Heart left ventricle (tissue), 16 donors: ENCODE data around the gene BOK. TPM values are rescaled to one million over a fixed set of nuclear protein-coding genes. Genes with fewer than 3 reads are reported as not detected.
"Not testable (repeated sequence)": the region's sequence is repeated elsewhere in the genome, so short reads cannot be mapped to it uniquely, and the experiment has no call there.

Source experiments
- ATAC-seq, 4 donors: fragments of 200-7000 bp; cut with Tn5 transposase; one replicate each; pipeline ENCODE4 v1.9.1; 2020 to 2022; ENCODE audit warnings: moderate library complexity in 4 of 4, mild to moderate bottlenecking in 3 of 4, moderate number of reproducible peaks in 1 of 4
- DNase-seq, 5 donors: peaks; one replicate each; pipeline ENCODE4 v3.0.0-alpha.2; 2020
- H3K27ac ChIP-seq, 12 donors: fragments of 200-600 bp; sonication (generic) in 4 of 12; one replicate each; pipeline versions ENCODE4 v1.5.0 to v1.8.0; 2016 to 2022; ENCODE audit warnings: mild to moderate bottlenecking in 2 of 12
- H3K27me3 ChIP-seq, 9 donors: fragments of 200-600 bp; sonication (generic) in 2 of 9; one replicate each; pipeline versions ENCODE4 v1.5.1 to v1.8.0; 2016 to 2022; ENCODE audit warnings: mild to moderate bottlenecking in 3 of 9
- H3K36me3 ChIP-seq, 9 donors: fragments of 200-600 bp; sonication (generic) in 2 of 9; one replicate each; pipeline versions ENCODE4 v1.5.0 to v1.8.0; 2018 to 2022; ENCODE audit warnings: mild to moderate bottlenecking in 2 of 9
- H3K4me1 ChIP-seq, 12 donors: fragments of 200-600 bp; sonication (generic) in 4 of 12; one replicate each; pipeline versions ENCODE4 v1.5.0 to v1.8.0; 2016 to 2022; ENCODE audit warnings: mild to moderate bottlenecking in 3 of 12
- H3K4me3 ChIP-seq, 12 donors: fragments of 200-600 bp; sonication (generic) in 4 of 12; one replicate each; pipeline versions ENCODE4 v1.5.0 to v1.8.0; 2017 to 2022; ENCODE audit warnings: mild to moderate bottlenecking in 9 of 12, moderate library complexity in 4 of 12
- H3K9me3 ChIP-seq, 12 donors: fragments of 200-600 bp; sonication (generic) in 4 of 12; one replicate each; pipeline versions ENCODE4 v1.5.0 to v1.8.0; 2016 to 2022; ENCODE audit warnings: mild to moderate bottlenecking in 1 of 12
- POLR2A ChIP-seq, 2 donors: fragments of 450-650 bp; IDR thresholded peaks; one replicate each; pipeline ENCODE4 v1.6.1; 2017; ENCODE audit warnings: antibody characterized with exemption in 2 of 2, mild to moderate bottlenecking in 2 of 2, moderate library complexity in 2 of 2
- WGBS, 4 donors: extraction: QIAGEN DNeasy Blood & Tissue Kit in 2 of 4; methylation state at CpG; one replicate each; pipeline versions ENCODE4 v1.1.5 to v1.1.7; 2013 to 2018; 5-methylcytosine and 5-hydroxymethylcytosine counted together
- intact Hi-C, 10 donors: fragments of 100-400 bp; cut with DNase I; formaldehyde crosslinking; loops; one replicate each; pipeline versions ENCODE4 v1.11.1 to v1.14.2; 2022
- polyA plus RNA-seq, 2 donors: library from polyadenylated mRNA; stranded (reverse); fragments of 200-250 nt; gene quantifications; one replicate each; pipeline ENCODE4 v1.2.3, GENCODE V29; 2013
- total RNA-seq, 9 donors: library from RNA; depleted of rRNA in 2 of 9; stranded (reverse); fragments of >200 nt in 2 of 9; fragmentation: NEBNext Ultra II Directional in 3 of 9; extraction: Animal tissue kit (Norgen Biotek cat#: 25700) in 3 of 9; gene quantifications; one replicate each; pipeline versions ENCODE4 v1.1.0 to v1.2.4, GENCODE V29; 2016 to 2023
- TF ChIP-seq, protein P1 (sequence below), 12 donors: fragments of 200-600 bp; sonication (generic) in 4 of 12; IDR thresholded peaks; one replicate each; pipeline versions ENCODE4 v1.5.0 to v1.8.0; 2018 to 2022; ENCODE audit warnings: antibody characterized with exemption in 12 of 12, mild to moderate bottlenecking in 5 of 12
- donor health status: ischemic (EF 13 %, LVEDD 7.1; RV severe dilation, severe dysfunction).
- donor health status: healthy with polysubstance abuse.
- donor health status: DM: no; HTN: yes; CAD: no.
- donor health status: DM: no; HTN: no; CAD: no.
- donor health status: ischemic (EF 25% LVEDD 6.9; RV normal size, moderate dysfunction).
- donor health status: ischemic (EF 25% LVEDD 5.7; RV mildly dilated, moderate dysfunction).
- donor health status: healthy.
- donor health status: DM: yes; HTN: yes; CAD: no.
- donor health status: ischemic (EF 35%, LVEDD 5.7; RV mildly dilated, moderate dysfunction).
- donor health status: nonischemic (EF 11% LVEDD 7.7; RV severe dilation, severe dysfunction).
- donor health status: DM: yes; HTN: yes; CAD: no.
- donor health status: PGD.
- donor health status: ischemic (EF 29% LVEDD 5.4; RV normal size, mild dysfunction).
- donor health status: nonischemic (EF 23%, LVEDD 6.1; RV moderate dilation, normal function).

BOK gene
- total and polyA plus RNA-seq, 11 donors, result 1.4 to 22.3 (median 8.4) TPM

DNA sequence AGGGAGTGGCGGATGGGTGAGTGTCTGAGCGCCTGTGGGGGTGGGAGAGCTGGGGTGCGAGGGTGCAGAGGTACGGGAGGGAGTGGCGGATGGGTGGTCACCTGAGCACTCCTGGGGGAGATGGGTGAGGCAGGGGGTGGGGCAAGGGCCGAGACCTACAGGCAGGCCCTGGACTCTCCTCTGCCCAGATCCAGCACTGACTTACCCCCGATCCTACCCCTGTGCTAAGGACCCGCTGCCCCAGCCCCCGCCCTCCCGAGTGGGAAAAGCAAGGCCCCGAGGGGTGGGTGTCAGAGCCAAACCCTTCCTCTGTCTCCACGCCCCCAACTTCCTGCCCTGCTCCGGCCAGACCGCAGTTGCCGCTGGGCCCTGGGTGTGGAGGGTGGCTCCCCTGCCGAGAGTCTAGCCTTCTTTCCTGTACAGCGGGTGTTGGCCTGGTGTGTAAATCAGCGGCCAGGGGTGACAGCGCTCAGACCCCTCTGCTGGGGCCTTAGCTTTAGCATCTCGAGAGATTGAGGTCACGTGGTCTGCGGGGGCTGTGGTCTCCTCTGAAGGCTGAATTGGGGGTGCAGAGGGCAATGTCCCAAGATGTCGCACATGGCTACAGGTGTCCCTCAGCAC lies 12.5 kb downstream of the BOK start:
- Histone ChIP-seq H3K4me3 (no peak overlapping the region), H3K9me3 (no peaks in the 10 kb centered on the region), H3K27ac (no peak overlapping the region), H3K4me1 (peaks cover 0 to 10% (median 0%) of the 10 kb centered on the region in 12 donors), H3K36me3 (peaks cover 0 to 16% (median 4%) of the 10 kb centered on the region in 9 donors), H3K27me3 (no peaks in the 10 kb centered on the region)
- TF ChIP-seq POLR2A (IDR thresholded peaks at IDR 0.05), result no peak
- TF ChIP-seq, protein P1, sequence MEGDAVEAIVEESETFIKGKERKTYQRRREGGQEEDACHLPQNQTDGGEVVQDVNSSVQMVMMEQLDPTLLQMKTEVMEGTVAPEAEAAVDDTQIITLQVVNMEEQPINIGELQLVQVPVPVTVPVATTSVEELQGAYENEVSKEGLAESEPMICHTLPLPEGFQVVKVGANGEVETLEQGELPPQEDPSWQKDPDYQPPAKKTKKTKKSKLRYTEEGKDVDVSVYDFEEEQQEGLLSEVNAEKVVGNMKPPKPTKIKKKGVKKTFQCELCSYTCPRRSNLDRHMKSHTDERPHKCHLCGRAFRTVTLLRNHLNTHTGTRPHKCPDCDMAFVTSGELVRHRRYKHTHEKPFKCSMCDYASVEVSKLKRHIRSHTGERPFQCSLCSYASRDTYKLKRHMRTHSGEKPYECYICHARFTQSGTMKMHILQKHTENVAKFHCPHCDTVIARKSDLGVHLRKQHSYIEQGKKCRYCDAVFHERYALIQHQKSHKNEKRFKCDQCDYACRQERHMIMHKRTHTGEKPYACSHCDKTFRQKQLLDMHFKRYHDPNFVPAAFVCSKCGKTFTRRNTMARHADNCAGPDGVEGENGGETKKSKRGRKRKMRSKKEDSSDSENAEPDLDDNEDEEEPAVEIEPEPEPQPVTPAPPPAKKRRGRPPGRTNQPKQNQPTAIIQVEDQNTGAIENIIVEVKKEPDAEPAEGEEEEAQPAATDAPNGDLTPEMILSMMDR (IDR thresholded peaks at IDR 0.05), result no peak
- ATAC-seq, result peak in 3 of 4 donors; percentile 34 to 85 (median 67)
- DNase-seq, result peak in 1 of 5 donors; percentile 68
- intact Hi-C loops, result no loop called here
- WGBS, 4 donors, result 71 to 85% (median 78%) methylated on average over 6 to 23 of the region's 23 CpGs

DNA sequence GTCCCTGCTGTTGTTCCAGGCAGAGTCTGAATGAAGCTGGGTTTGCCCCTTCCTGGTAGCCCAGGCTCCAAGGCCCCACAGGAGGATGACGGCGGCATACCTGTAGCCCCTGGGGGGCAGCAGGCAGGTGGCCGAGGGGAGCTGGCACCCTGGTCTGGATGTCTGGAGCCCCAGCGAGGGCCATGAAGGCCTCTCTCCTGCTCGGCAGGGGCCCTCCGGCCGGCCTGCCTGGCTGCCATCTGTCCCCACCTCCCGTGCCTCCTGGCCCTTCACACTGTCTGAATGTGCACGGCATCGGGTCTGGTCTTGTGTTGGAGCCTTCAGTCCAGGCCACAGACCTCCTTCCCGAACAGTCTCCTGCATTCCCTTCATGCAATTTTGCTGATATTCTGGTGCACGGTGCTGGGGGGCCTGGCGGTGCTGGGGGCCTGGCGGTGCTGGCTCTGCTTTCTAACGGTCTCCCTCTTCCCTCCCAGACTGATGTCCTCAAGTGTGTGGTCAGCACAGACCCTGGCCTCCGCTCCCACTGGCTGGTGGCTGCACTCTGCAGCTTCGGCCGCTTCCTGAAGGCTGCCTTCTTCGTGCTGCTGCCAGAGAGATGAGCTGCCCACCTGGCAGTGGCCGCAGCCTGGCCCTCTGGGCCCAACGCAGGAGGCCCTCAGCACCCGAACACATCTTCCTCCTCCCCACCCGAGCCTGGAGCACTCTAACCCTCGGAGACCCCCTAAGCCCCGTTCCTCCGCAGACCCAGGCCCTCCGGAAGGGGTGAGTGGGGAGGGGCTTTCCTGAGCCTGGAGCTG lies 13.5 kb downstream of the BOK start:
- peak in 1 of 5 donors; percentile 36 for DNase-seq

DNA sequence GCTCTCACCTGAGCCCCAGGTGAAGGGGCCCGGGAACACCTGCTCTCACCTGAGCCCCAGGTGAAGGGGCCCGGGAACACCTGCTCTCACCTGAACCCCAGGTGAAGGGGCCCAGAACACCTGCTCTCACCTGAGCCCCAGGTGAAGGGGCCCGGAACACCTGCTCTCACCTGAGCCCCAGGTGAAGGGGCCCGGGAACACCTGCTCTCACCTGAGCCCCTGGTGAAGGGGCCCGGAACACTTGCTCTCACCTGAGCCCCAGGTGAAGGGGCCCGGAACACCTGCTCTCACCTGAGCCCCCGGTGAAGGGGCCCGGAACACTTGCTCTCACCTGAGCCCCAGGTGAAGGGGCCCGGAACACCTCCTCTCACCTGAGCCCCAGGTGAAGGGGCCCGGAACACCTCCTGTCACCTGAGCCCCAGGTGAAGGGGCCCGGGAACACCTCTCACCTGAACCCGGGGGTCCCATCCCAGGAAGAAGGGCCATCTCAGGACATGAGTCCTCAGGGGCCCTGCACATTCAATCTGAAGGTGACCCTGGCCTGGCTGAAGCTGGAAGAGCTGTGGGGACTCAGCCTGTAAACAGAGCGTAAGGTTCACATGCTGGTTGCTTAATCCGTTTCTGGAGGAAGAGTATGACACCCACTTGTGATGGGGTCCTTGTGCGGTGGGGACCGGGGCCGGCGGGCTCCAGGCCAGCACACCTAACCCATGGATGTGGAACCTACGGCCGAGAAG lies 14.5 kb downstream of the BOK start:
- H3K9me3 ChIP-seq, H3K27ac ChIP-seq, ATAC-seq, H3K27me3 ChIP-seq, DNase-seq, intact Hi-C loops, H3K4me3 ChIP-seq: not testable (repeated sequence)
- 94 to 95% (median 94%) methylated on average over 8 to 20 of the region's 20 CpGs for WGBS, 4 donors
- peaks cover 0 to 17% (median 4%) of the 10 kb centered on the region in 12 donors for H3K4me1 ChIP-seq
- peaks cover 0 to 16% (median 4%) of the 10 kb centered on the region in 9 donors for H3K36me3 ChIP-seq

More for the DNA sequence above, 13.5 kb downstream of the BOK start:
- Histone ChIP-seq H3K4me3 (no peak overlapping the region), H3K27me3 (no peaks in the 10 kb centered on the region), H3K4me1 (peaks cover 0 to 10% (median 0%) of the 10 kb centered on the region in 12 donors), H3K9me3 (no peaks in the 10 kb centered on the region), H3K27ac (no peak overlapping the region), H3K36me3 (peaks cover 0 to 16% (median 4%) of the 10 kb centered on the region in 9 donors)
- intact Hi-C loops, result no loop called here
- no peak for TF ChIP-seq POLR2A (IDR thresholded peaks at IDR 0.05)
- TF ChIP-seq, protein P1 (IDR thresholded peaks at IDR 0.05), result no peak
- 90 to 92% (median 91%) methylated on average over 24 to 27 of the region's 27 CpGs for WGBS, 4 donors
- ATAC-seq, result no peak

DNA sequence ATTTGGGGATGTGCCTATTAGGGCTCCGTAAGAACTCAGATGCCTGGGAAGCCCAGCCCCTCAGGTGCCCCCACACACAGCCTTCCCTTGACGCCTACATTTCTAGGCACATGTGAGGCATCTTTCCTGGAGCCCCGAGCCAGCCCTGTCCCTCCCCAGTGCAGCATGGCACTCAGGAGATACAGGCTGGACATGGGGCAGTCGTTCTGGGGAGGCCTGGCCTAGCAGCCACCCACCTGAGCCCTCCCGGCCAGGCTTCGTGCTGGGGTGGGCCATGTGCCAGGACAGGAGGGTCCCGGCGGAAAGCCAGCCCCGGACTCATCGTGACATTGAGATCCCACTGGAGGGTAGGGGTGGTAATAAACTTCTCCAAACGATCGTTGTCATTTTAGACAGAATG lies 15.2 kb downstream of the BOK start:
- H3K27ac ChIP-seq, result no peak overlapping the region
- WGBS, 4 donors, result 92 to 95% (median 93%) methylated on average over 8 to 12 of the region's 12 CpGs
- no peak overlapping the region for H3K4me3 ChIP-seq
- peaks cover 0 to 21% (median 4%) of the 10 kb centered on the region in 12 donors for H3K4me1 ChIP-seq
- H3K27me3 ChIP-seq, result no peaks in the 10 kb centered on the region
- no peak for ATAC-seq
- DNase-seq, result no peak
- no peaks in the 10 kb centered on the region for H3K9me3 ChIP-seq
- TF ChIP-seq, protein P1 (IDR thresholded peaks at IDR 0.05), result no peak
- TF ChIP-seq POLR2A (IDR thresholded peaks at IDR 0.05), result no peak
- peaks cover 0 to 12% (median 4%) of the 10 kb centered on the region in 9 donors for H3K36me3 ChIP-seq
- intact Hi-C loops, result no loop called here
